A549 (cell line): Measurements from ENCODE around the gene ARHGAP10. TPM values are rescaled to one million over a fixed set of nuclear protein-coding genes. Genes with fewer than 3 reads are reported as not detected.
A peak's percentile ranks its signal among the peaks of the same experiment; 100 is the strongest.

Source experiments
- ATAC-seq, 2 experiments: fragments of 200-7000 bp in 1 of 2; fragments of >200 bp in 1 of 2; cut with Nextera tagmentation in 1 of 2; cut with Tn5 transposase in 1 of 2; 3 replicates each; pipeline versions ENCODE4 v1.8.0 to v1.9.1; 2018 to 2020; ENCODE audit warnings: mild to moderate bottlenecking in 1 of 2, moderate library complexity in 1 of 2
- CTCF ChIA-PET: fragments of 300-600 bp; sonication (Branson Sonifier 250); formaldehyde crosslinking; extraction: SDS; loops from one replicate; lab custom pipeline; 2021; ENCODE audit warnings: antibody characterized with exemption, inconsistent platforms; lab: Yijun Ruan, JAX
- POLR2A ChIA-PET: fragments of 350-600 bp; formaldehyde crosslinking; extraction: SDS; loops from one replicate; lab custom pipeline; 2021; ENCODE audit warnings: antibody characterized with exemption, inconsistent platforms; lab: Yijun Ruan, JAX
- DNase-seq, 2 experiments: peaks; one replicate each; pipeline versions ENCODE4 v3.0.0 to v3.0.0-alpha.2; 2011 to 2016; ENCODE audit warnings: low read depth in 1 of 2, low spot score in 1 of 2
- FAIRE-seq: peaks from 2 replicates; lab custom pipeline; 2011; peaks lifted over from hg19 to GRCh38; lab: Jason Lieb, UNC
- H3K27ac ChIP-seq, 2 experiments: fragments of >200 bp; sonication (Bioruptor Twin); formaldehyde crosslinking; 3 replicates each; pipeline ENCODE4 v1.5.1; 2016 to 2017
- H3K4me1 ChIP-seq: fragments of >200 bp; sonication (Bioruptor Twin); formaldehyde crosslinking; 3 replicates; pipeline ENCODE4 v1.6.1; 2016
- H3K4me2 ChIP-seq: fragments of >200 bp; sonication (Bioruptor Twin); formaldehyde crosslinking; 3 replicates; pipeline ENCODE4 v1.6.1; 2016
- H3K4me3 ChIP-seq: fragments of >200 bp; sonication (Bioruptor Twin); formaldehyde crosslinking; 3 replicates; pipeline ENCODE4 v1.5.1; 2016
- H3K9me3 ChIP-seq: fragments of >200 bp; sonication (Bioruptor Twin); formaldehyde crosslinking; 3 replicates; pipeline ENCODE4 v1.6.1; 2016
- CBX2 ChIP-seq: fragments of 200-600 bp; sonication (generic); IDR thresholded peaks from 2 replicates; pipeline ENCODE4 v1.6.1; 2016; ENCODE audit warnings: low read depth, mild to moderate bottlenecking, borderline replicate concordance
- CBX8 ChIP-seq: fragments of 200-600 bp; sonication (generic); IDR thresholded peaks from 2 replicates; pipeline ENCODE4 v1.6.1; 2016
- CEBPB ChIP-seq, 2 experiments: fragments of >200 bp in 1 of 2; sonication (Bioruptor Twin) in 1 of 2; formaldehyde crosslinking in 1 of 2; IDR thresholded peaks; 2 replicates each; pipeline ENCODE4 v1.6.1; 2012 to 2016
- CTCF ChIP-seq: fragments of >200 bp; sonication (Bioruptor Twin); formaldehyde crosslinking; IDR thresholded peaks from 3 replicates; pipeline ENCODE4 v1.5.1; 2016
- E2F6 ChIP-seq: IDR thresholded peaks from 2 replicates; pipeline ENCODE4 v1.6.1; 2012; ENCODE audit warnings: low read depth, borderline replicate concordance
- EP300 ChIP-seq, 2 experiments: fragments of >200 bp; sonication (Bioruptor Twin); formaldehyde crosslinking; IDR thresholded peaks; 2 replicates in 1 of 2; 3 replicates in 1 of 2; pipeline ENCODE4 v1.6.1; 2016 to 2017
- ESRRA ChIP-seq: fragments of 150-350 bp; IDR thresholded peaks from 2 replicates; pipeline ENCODE4 v1.6.1; 2014; ENCODE audit warnings: mild to moderate bottlenecking, low read length, borderline replicate concordance
- HDAC2 ChIP-seq: fragments of 200-600 bp; sonication (generic); IDR thresholded peaks from 2 replicates; pipeline ENCODE4 v1.6.1; 2016
- HEYL ChIP-seq: fragments of 250-450 bp; sonication (Bioruptor Pico); IDR thresholded peaks from 2 replicates; pipeline ENCODE4 v1.8.0; 2021; ENCODE audit warnings: mild to moderate bottlenecking, moderate library complexity
- HOXA7 ChIP-seq: fragments of 250-450 bp; sonication (Bioruptor Pico); IDR thresholded peaks from 2 replicates; pipeline ENCODE4 v1.5.0; 2020; ENCODE audit warnings: mild to moderate bottlenecking, moderate library complexity
- HOXB13 ChIP-seq: fragments of 250-450 bp; sonication (Bioruptor Pico); IDR thresholded peaks from 2 replicates; pipeline ENCODE4 v1.5.0; 2020; ENCODE audit warnings: low read depth, mild to moderate bottlenecking, moderate library complexity
- JUN ChIP-seq, 2 experiments: fragments of >200 bp; sonication (Bioruptor Twin); formaldehyde crosslinking; IDR thresholded peaks; 2 replicates in 1 of 2; 3 replicates in 1 of 2; pipeline ENCODE4 v1.6.1; 2016 to 2017
- MAFK ChIP-seq: fragments of 450-650 bp; IDR thresholded peaks from 2 replicates; pipeline ENCODE4 v1.6.1; 2014; ENCODE audit not compliant: partially characterized antibody
- NFE2L2 ChIP-seq: fragments of 150-350 bp; conservative IDR thresholded peaks from 2 replicates; pipeline ENCODE4 v1.6.1; 2014; ENCODE audit warnings: low read length
- POLR2A ChIP-seq: IDR thresholded peaks from 2 replicates; pipeline ENCODE4 v1.6.1; 2012; ENCODE audit warnings: mild to moderate bottlenecking, low read length
- RAD21 ChIP-seq, 2 experiments: fragments of >200 bp in 1 of 2; sonication (Bioruptor Twin) in 1 of 2; formaldehyde crosslinking in 1 of 2; IDR thresholded peaks in 1 of 2; conservative IDR thresholded peaks in 1 of 2; 2 replicates in 1 of 2; 3 replicates in 1 of 2; pipeline ENCODE4 v1.6.1; 2012 to 2018; ENCODE audit warnings: inconsistent platforms in 1 of 2
- RARB ChIP-seq: fragments of 250-450 bp; sonication (Bioruptor Pico); IDR thresholded peaks from 2 replicates; pipeline ENCODE4 v1.8.0; 2021; ENCODE audit warnings: mild to moderate bottlenecking, moderate library complexity
- RFX5 ChIP-seq: fragments of 450-650 bp; IDR thresholded peaks from 2 replicates; pipeline ENCODE4 v1.7.1; 2014; ENCODE audit warnings: antibody characterized with exemption, mild to moderate bottlenecking, moderate library complexity
- ZSCAN20 ChIP-seq: fragments of 250-450 bp; sonication (Bioruptor Pico); IDR thresholded peaks from 2 replicates; pipeline ENCODE4 v1.8.0; 2022; ENCODE audit warnings: mild to moderate bottlenecking, moderate library complexity
- WGBS: methylation state at CpG from one replicate; pipeline ENCODE4 v1.1.6; 2017; ENCODE audit errors: missing lambda C conversion rate; 5-methylcytosine and 5-hydroxymethylcytosine counted together
- polyA plus RNA-seq, 4 experiments: library from polyadenylated mRNA; depleted of rRNA in 3 of 4; stranded (reverse); fragments of >200 nt; fragmentation: RNase III in 1 of 4; extraction: RNeasy Plus Mini Kit Qiagen cat#74134 plus additional on column Dnase treatment in 1 of 4; gene quantifications; 2 replicates in 3 of 4; 3 replicates in 1 of 4; pipeline ENCODE4 v1.2.3, GENCODE V29; 2011 to 2017
- TF ChIP-seq, protein P1 (sequence below): fragments of >200 bp; sonication (Bioruptor Twin); formaldehyde crosslinking; IDR thresholded peaks from 2 replicates; pipeline ENCODE4 v1.6.1; 2016

Gene ARHGAP10
- polyA plus RNA-seq, 2 of the 4 experiments (the other 2 are of a cell fraction), result 7.0 to 7.2 TPM

DNA sequence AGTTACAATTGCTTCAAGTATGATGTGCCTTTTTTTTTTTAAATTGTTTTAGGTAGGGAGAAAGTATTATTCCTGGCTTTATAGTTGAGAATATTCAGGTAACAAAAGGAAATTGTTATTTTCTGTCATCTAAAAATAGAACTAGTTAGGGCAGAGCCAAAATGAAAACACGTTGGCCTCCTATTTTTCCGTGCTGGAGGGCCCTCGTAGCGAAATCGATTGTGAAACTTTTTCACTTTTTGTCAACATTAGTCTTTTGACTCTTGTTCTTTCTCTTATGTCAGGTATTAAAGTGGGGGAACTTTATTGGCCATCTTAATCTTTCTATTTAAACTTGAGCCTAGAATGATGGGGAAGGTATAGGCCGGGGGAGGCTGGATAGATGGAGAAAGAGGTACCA is 104.9 kb downstream of the ARHGAP10 start:
- ATAC-seq, result no peak; a peak in 1 of 6 replicates
- peaks cover 10% of the 10 kb centered on the region for H3K4me1 ChIP-seq
- no peak for FAIRE-seq
- H3K4me2 ChIP-seq, result no peak overlapping the region
- 92% methylated on average over 6 of the region's 6 CpGs for WGBS
- H3K27ac ChIP-seq, result no peak overlapping the region
- no peaks in the 10 kb centered on the region for H3K9me3 ChIP-seq
- CTCF ChIA-PET, result interaction anchor here (1.2 to 1.3 kb wide), 2 partner anchors 9 to 92 kb away, joined by 3 to 5 read pairs; no protein-coding TSS in a partner anchor
- no peak overlapping the region for H3K4me3 ChIP-seq
- no peak for DNase-seq
- TF ChIP-seq JUN (IDR thresholded peaks at IDR 0.05) (no peak), ESRRA (no peak), ZSCAN20 (CRISPR knock-in tag) (no peak), HOXB13 (CRISPR knock-in tag) (no peak), E2F6 (no peak), RARB (no peak), HDAC2 (no peak), HOXA7 (CRISPR knock-in tag) (no peak), MAFK (no peak), CTCF (no peak), POLR2A (no peak), NFE2L2 (no peak), RFX5 (no peak), CBX2 (no peak), CEBPB (IDR thresholded peaks at IDR 0.05) (no peak), EP300 (IDR thresholded peaks at IDR 0.05) (no peak), CBX8 (no peak)
- TF ChIP-seq, protein P1, sequence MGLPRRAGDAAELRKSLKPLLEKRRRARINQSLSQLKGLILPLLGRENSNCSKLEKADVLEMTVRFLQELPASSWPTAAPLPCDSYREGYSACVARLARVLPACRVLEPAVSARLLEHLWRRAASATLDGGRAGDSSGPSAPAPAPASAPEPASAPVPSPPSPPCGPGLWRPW, result no peak
- POLR2A ChIA-PET, result interaction anchor here (0.9 kb wide), 1 partner anchor 105 kb away, joined by 3 read pairs; the partner anchor contains the start of gene ARHGAP10

GRCh38 chr4:147837435-147837834 is 105.5 kb downstream of the ARHGAP10 start:
- TF ChIP-seq RAD21 (conservative IDR thresholded peaks at IDR 0.05 in 1 of 2, IDR thresholded peaks at IDR 0.05 in 1 of 2) (peak in 1 of 2 experiments; percentile 21; a peak in 2 of 5 replicates), HEYL (CRISPR knock-in tag) (no peak), EP300 (IDR thresholded peaks at IDR 0.05) (no peak), E2F6 (no peak)
- ATAC-seq (peak; percentile 93 to 99), FAIRE-seq (no peak), DNase-seq (peak; percentile 27 to 58)
- POLR2A ChIA-PET, result interaction anchor here (0.9 kb wide), 1 partner anchor 106 kb away, joined by 3 read pairs; the partner anchor contains the start of gene ARHGAP10
- no peak overlapping the region for H3K4me2 ChIP-seq
- H3K9me3 ChIP-seq, result no peaks in the 10 kb centered on the region
- no peak overlapping the region for H3K27ac ChIP-seq
- CTCF ChIA-PET, result interaction anchor here (0.9 to 1.3 kb wide), 4 partner anchors 9 to 93 kb away, joined by 3 to 5 read pairs (median 3); no protein-coding TSS in a partner anchor
- 0% methylated on average over 1 of the region's 1 CpG for WGBS
- H3K4me3 ChIP-seq, result no peak overlapping the region
- H3K4me1 ChIP-seq, result peaks cover 3% of the 10 kb centered on the region

DNA sequence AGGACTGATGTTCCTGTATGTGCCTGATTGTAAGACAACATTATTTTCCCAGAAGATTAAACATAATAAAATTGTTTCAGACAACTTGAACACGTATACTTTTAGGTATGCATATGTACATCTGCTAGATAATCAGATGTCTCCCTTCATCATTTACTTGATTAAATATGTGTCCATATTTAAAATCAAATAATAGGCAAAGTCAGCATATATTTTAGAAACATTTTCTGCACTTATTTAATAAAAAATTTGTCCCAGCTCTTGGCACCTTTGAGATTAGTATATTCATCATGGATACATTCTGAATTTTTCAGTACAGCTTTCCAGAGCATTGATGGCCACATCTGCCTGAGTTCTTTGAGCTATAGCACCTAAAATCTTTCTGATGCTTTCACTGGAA is 106.0 kb downstream of the ARHGAP10 start:
- Histone ChIP-seq H3K9me3 (no peaks in the 10 kb centered on the region), H3K4me3 (no peak overlapping the region), H3K27ac (no peak overlapping the region), H3K4me1 (no peaks in the 10 kb centered on the region; the same call in 2 of the 3 replicates), H3K4me2 (no peak overlapping the region)
- TF ChIP-seq MAFK (peak; percentile 73), CBX8 (no peak)
- ATAC-seq (no peak), DNase-seq (no peak), FAIRE-seq (no peak)
- 79% methylated on average over 1 of the region's 1 CpG for WGBS
- ChIA-PET CTCF (interaction anchor here (0.9 to 4.7 kb wide), 5 partner anchors 8 to 93 kb away, joined by 3 to 23 read pairs (median 3); no protein-coding TSS in a partner anchor), POLR2A (interaction anchor here (0.9 kb wide), 1 partner anchor 106 kb away, joined by 3 read pairs; the partner anchor contains the start of gene ARHGAP10)
